Suprapubic skin (tissue), 4 donors: Measurements from ENCODE around the gene OTUD7B. TPM values are rescaled to one million over a fixed set of nuclear protein-coding genes. Genes with fewer than 3 reads are reported as not detected.
"Not testable (repeated sequence)": the region's sequence is repeated elsewhere in the genome, so short reads cannot be mapped to it uniquely, and the experiment has no call there.

Experiments
- DNase-seq, 2 donors: peaks; one replicate each; pipeline ENCODE4 v3.0.0-alpha.2; 2019; ENCODE audit warnings: low spot score in 2 of 2
- H3K27ac ChIP-seq: fragments of 200-600 bp; sonication (generic); one replicate; pipeline ENCODE4 v1.5.1; 2019
- H3K27me3 ChIP-seq: fragments of 200-600 bp; sonication (generic); one replicate; pipeline ENCODE4 v1.5.1; 2019
- H3K36me3 ChIP-seq: fragments of 200-600 bp; sonication (generic); one replicate; pipeline ENCODE4 v1.5.1; 2019
- H3K4me1 ChIP-seq: fragments of 200-600 bp; sonication (generic); one replicate; pipeline ENCODE4 v1.5.1; 2019
- H3K4me3 ChIP-seq: fragments of 200-600 bp; sonication (generic); one replicate; pipeline ENCODE4 v1.5.1; 2019; ENCODE audit warnings: mild to moderate bottlenecking
- H3K9me3 ChIP-seq: fragments of 200-600 bp; sonication (generic); one replicate; pipeline ENCODE4 v1.5.1; 2019
- EP300 ChIP-seq: sonication (generic); formaldehyde crosslinking; IDR thresholded peaks from one replicate; pipeline ENCODE4 v1.6.1; 2017; ENCODE audit warnings: antibody characterized with exemption
- POLR2A ChIP-seq, 2 donors: fragments of 450-650 bp; IDR thresholded peaks; one replicate each; pipeline ENCODE4 v1.6.1; 2017; ENCODE audit warnings: antibody characterized with exemption in 2 of 2, mild to moderate bottlenecking in 2 of 2, moderate library complexity in 2 of 2
- POLR2AphosphoS5 ChIP-seq, 3 donors: sonication (generic); formaldehyde crosslinking; IDR thresholded peaks; one replicate each; pipeline ENCODE4 v1.6.1; 2017; ENCODE audit warnings: antibody characterized with exemption in 3 of 3
- WGBS: methylation state at CpG from one replicate; pipeline ENCODE4 v1.1.5; 2018; 5-methylcytosine and 5-hydroxymethylcytosine counted together
- total RNA-seq, 4 donors: library from RNA; depleted of rRNA; stranded (reverse); fragments of >200 nt; gene quantifications; one replicate each; pipeline ENCODE4 v1.1.0, GENCODE V29; 2016
- TF ChIP-seq, protein P1 (sequence below), 2 donors: fragments of 200-600 bp in 1 of 2; fragments of 450-650 bp in 1 of 2; sonication (generic) in 1 of 2; IDR thresholded peaks; one replicate each; pipeline ENCODE4 v1.5.1; 2016 to 2019; ENCODE audit warnings: antibody characterized with exemption in 2 of 2, mild to moderate bottlenecking in 1 of 2, moderate library complexity in 1 of 2

Gene OTUD7B
- total RNA-seq, 4 donors from 2014 or later: 11.0 to 19.2 (median 15.0) TPM

DNA sequence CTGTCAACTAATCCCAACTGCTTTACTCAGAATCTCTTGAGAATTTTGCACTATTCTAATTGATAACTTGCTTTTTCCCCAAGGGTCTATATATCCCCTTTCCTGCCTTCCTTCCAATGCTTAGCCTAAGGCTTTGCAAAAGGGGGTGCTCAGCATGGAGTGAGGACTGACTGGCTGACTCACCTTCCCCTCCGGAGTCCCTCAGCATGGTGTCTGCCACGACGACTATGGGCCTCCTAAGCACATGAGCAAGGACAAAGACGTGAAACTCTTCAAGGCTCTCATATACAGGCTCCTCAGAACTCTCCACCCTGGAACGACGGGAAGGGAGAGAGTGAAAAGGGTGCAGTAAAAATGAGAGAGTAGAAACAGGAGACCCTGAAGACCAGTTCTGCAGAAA lies 60.6 kb downstream of the OTUD7B start:
- H3K4me3 ChIP-seq: no peak overlapping the region
- no peaks in the 10 kb centered on the region for H3K9me3 ChIP-seq
- 79% methylated on average over 6 of the region's 6 CpGs for WGBS
- H3K4me1 ChIP-seq: no peaks in the 10 kb centered on the region
- no peaks in the 10 kb centered on the region for H3K27me3 ChIP-seq
- H3K36me3 ChIP-seq: peaks cover 58% of the 10 kb centered on the region
- no peak overlapping the region for H3K27ac ChIP-seq
- TF ChIP-seq POLR2A (IDR thresholded peaks at IDR 0.05) (no peak), POLR2AphosphoS5 (IDR thresholded peaks at IDR 0.05) (no peak), EP300 (no peak)
- TF ChIP-seq, protein P1, sequence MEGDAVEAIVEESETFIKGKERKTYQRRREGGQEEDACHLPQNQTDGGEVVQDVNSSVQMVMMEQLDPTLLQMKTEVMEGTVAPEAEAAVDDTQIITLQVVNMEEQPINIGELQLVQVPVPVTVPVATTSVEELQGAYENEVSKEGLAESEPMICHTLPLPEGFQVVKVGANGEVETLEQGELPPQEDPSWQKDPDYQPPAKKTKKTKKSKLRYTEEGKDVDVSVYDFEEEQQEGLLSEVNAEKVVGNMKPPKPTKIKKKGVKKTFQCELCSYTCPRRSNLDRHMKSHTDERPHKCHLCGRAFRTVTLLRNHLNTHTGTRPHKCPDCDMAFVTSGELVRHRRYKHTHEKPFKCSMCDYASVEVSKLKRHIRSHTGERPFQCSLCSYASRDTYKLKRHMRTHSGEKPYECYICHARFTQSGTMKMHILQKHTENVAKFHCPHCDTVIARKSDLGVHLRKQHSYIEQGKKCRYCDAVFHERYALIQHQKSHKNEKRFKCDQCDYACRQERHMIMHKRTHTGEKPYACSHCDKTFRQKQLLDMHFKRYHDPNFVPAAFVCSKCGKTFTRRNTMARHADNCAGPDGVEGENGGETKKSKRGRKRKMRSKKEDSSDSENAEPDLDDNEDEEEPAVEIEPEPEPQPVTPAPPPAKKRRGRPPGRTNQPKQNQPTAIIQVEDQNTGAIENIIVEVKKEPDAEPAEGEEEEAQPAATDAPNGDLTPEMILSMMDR (IDR thresholded peaks at IDR 0.05): no peak
- no peak for DNase-seq

DNA sequence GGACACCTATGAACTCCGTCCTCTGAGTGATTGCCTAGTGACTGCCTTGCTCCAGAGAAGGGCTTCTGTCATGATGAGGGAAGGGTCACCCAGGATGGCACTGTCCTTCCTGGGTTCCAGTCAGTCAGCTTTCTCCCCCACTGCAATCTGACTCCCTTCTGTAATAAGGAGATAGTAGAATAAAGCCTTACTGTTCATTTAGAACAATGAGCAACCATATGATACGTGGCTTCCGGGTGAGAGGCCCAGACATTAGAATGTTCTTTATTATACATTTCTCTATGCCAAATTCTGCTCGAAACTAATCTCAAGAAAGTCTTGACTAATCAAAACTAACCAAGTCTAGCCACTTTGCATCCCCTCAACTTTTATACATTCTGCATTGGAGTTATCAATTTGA lies 65.3 kb downstream of the OTUD7B start:
- Histone ChIP-seq H3K9me3 (no peaks in the 10 kb centered on the region), H3K4me1 (peaks cover 3% of the 10 kb centered on the region), H3K36me3 (peaks cover 68% of the 10 kb centered on the region), H3K4me3 (no peak overlapping the region), H3K27me3 (no peaks in the 10 kb centered on the region), H3K27ac (no peak overlapping the region)
- no peak for DNase-seq
- WGBS: 90% methylated on average over 4 of the region's 4 CpGs
- TF ChIP-seq, protein P1 (IDR thresholded peaks at IDR 0.05): no peak

DNA sequence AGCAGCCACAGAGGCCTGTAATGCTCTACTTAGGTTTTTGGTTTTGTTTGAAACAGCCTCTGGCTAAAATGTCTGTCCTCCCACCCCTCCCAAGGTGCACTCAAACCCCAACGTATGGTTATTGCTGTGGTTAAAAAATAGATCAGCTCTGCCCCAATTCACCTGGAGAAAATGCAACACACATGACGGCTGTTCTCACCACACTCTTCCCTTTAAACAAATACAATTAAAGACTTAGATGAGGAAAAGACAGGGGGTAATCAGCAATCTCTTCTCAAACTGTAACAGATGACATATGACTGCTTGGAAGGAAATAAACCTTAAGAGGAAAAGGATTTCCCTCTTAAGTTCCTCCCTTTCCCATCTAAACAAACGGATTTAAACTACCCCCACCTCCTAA lies 67.6 kb downstream of the OTUD7B start:
- H3K27me3 ChIP-seq: no peaks in the 10 kb centered on the region
- peaks cover 45% of the 10 kb centered on the region for H3K36me3 ChIP-seq
- WGBS: 39% methylated on average over 3 of the region's 3 CpGs
- no peak for DNase-seq
- TF ChIP-seq, protein P1 (IDR thresholded peaks at IDR 0.05): no peak
- TF ChIP-seq POLR2AphosphoS5 (IDR thresholded peaks at IDR 0.05): no peak
- TF ChIP-seq POLR2A (IDR thresholded peaks at IDR 0.05): no peak
- no peak for TF ChIP-seq EP300
- no peak overlapping the region for H3K27ac ChIP-seq
- no peak overlapping the region for H3K4me3 ChIP-seq
- no peaks in the 10 kb centered on the region for H3K9me3 ChIP-seq
- H3K4me1 ChIP-seq: peaks cover 18% of the 10 kb centered on the region

DNA sequence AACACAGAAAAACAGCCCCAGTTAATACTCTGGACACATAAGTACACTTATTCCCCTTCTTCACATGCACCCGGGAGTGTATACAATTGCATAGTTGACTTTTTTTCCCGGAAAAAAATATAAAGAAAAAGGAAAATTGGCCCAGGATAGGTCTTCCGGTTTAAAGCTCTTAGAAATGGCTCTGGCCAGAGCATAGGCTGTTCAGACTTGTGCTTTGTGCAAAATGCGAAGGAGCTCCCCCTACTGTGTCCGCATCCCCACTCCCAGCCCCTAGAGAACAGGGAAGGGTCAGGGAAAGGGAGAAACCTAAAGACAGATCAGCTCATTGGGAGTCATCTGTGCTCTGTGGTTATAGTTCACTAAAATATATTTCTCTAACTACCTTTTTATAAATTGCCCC lies 68.3 kb downstream of the OTUD7B start:
- 27% methylated on average over 5 of the region's 5 CpGs for WGBS
- no peaks in the 10 kb centered on the region for H3K9me3 ChIP-seq
- DNase-seq: no peak
- peaks cover 38% of the 10 kb centered on the region for H3K36me3 ChIP-seq
- H3K4me3 ChIP-seq: no peak overlapping the region
- H3K27me3 ChIP-seq: no peaks in the 10 kb centered on the region
- H3K27ac ChIP-seq: no peak overlapping the region
- peaks cover 25% of the 10 kb centered on the region for H3K4me1 ChIP-seq
- TF ChIP-seq EP300 (no peak), POLR2AphosphoS5 (IDR thresholded peaks at IDR 0.05) (no peak), POLR2A (IDR thresholded peaks at IDR 0.05) (no peak)
- TF ChIP-seq, protein P1 (IDR thresholded peaks at IDR 0.05): no peak

DNA sequence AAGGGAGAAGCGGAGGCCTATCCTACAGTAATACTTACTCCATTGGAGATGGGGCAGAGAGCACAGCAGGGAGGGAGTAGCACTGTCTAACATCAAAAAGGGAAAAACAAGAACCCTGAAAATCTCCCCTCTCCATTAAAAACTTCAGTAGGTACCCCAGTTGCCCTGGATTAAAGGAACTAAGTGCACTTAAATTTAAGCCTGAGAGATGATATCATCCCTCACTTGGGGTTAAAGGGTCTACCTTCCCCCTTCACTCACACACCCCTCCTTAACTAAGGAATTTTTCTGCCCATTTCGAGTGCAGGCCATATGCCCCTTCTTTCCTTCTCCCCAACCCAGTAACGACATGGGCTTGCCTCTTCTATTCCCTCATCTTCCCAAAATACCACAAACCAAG lies 70.1 kb downstream of the OTUD7B start:
- DNase-seq: no peak
- 87% methylated on average over 3 of the region's 3 CpGs for WGBS
- TF ChIP-seq POLR2A (IDR thresholded peaks at IDR 0.05) (no peak), EP300 (no peak), POLR2AphosphoS5 (IDR thresholded peaks at IDR 0.05) (no peak)
- TF ChIP-seq, protein P1 (IDR thresholded peaks at IDR 0.05): no peak
- no peak overlapping the region for H3K27ac ChIP-seq
- peaks cover 20% of the 10 kb centered on the region for H3K36me3 ChIP-seq
- no peak overlapping the region for H3K4me3 ChIP-seq
- H3K27me3 ChIP-seq: no peaks in the 10 kb centered on the region
- no peaks in the 10 kb centered on the region for H3K9me3 ChIP-seq
- peaks cover 41% of the 10 kb centered on the region for H3K4me1 ChIP-seq

DNA sequence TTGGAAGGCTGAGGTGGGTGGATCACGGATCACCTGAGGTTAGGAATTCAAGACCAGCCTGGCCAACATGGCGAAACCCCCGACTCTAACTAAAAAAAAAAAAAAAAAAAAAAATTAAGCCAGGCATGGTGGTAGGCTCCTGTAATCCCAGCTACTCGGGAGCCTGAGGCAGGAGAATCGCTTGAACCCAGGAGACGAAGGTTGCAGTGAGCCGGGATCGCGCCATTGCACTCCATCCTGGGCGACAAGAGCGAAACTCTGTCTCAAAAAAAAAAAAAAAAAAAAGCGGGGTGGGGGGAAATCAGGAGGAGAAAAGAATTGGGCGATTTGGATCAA lies 71.9 kb downstream of the OTUD7B start:
- peaks cover 42% of the 10 kb centered on the region for H3K4me1 ChIP-seq
- peak overlapping the region; percentile 76 for H3K27ac ChIP-seq
- 37% methylated on average over 13 of the region's 13 CpGs for WGBS
- not testable (repeated sequence) for H3K9me3 ChIP-seq, DNase-seq, H3K36me3 ChIP-seq, H3K27me3 ChIP-seq
- peak overlapping the region; percentile 35 for H3K4me3 ChIP-seq
